HAP-1 (cell line): ENCODE measurements around the gene PCMTD2.

Experiments
- DNase-seq, 2 experiments: peaks; one replicate each; pipeline ENCODE4 v3.0.0-alpha.2; 2016 to 2020; ENCODE audit warnings: low spot score in 2 of 2
- H3K27me3 ChIP-seq: fragments of 250-450 bp; sonication (Bioruptor Pico); 2 replicates; pipeline ENCODE4 v1.5.1; 2020; ENCODE audit warnings: low read depth, mild to moderate bottlenecking, moderate library complexity
- H3K36me3 ChIP-seq: fragments of 250-450 bp; sonication (Bioruptor Pico); replicated peaks from 2 replicates; pipeline ENCODE4 v1.5.1; 2020; ENCODE audit warnings: mild to moderate bottlenecking
- H3K4me1 ChIP-seq: fragments of 250-450 bp; sonication (Bioruptor Pico); 2 replicates; pipeline ENCODE4 v1.5.1; 2020; ENCODE audit warnings: mild to moderate bottlenecking
- H3K4me3 ChIP-seq: fragments of 250-450 bp; sonication (Bioruptor Pico); 2 replicates; pipeline ENCODE4 v1.5.1; 2020; ENCODE audit warnings: mild to moderate bottlenecking, moderate library complexity
- H3K9me3 ChIP-seq: fragments of 250-450 bp; sonication (Bioruptor Pico); 2 replicates; pipeline ENCODE4 v1.5.1; 2020; ENCODE audit warnings: mild to moderate bottlenecking, moderate library complexity
- in situ Hi-C: fragments of 300-500 bp; cut with MboI; formaldehyde crosslinking; loops from 3 replicates; pipeline ENCODE4 v1.14.3; 2020; ENCODE audit warnings: low sequenced_read_pairs, inconsistent platforms, mixed read lengths

Gene PCMTD2

DNA sequence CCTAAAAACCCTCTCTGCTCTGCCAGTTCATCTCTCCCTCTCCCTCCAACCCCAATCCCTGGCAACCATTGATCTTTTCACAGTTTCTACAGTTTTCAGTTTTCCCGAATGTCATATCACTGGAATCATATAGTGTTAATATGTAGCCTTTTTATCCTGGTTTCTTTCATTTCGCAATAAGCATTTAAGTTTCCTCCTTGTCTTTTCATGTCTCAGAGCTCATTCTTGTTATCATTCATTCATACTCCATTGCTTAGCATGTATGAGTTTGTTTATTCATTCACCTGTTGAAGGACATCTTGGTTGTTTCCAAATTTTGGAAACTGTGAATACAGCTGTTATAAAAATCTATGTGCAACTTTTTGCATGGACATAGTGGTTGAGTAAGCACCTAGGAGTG is 5.5 kb upstream of the PCMTD2 start:
- no peak for DNase-seq
- Histone ChIP-seq H3K4me1 (peaks cover 1% of the 10 kb centered on the region; the same call in 1 of the 2 replicates), H3K4me3 (no peak overlapping the region), H3K9me3 (no peaks in the 10 kb centered on the region), H3K27me3 (peaks cover 39% of the 10 kb centered on the region), H3K36me3 (no peaks in the 10 kb centered on the region)
- in situ Hi-C loops, result no loop called here

DNA sequence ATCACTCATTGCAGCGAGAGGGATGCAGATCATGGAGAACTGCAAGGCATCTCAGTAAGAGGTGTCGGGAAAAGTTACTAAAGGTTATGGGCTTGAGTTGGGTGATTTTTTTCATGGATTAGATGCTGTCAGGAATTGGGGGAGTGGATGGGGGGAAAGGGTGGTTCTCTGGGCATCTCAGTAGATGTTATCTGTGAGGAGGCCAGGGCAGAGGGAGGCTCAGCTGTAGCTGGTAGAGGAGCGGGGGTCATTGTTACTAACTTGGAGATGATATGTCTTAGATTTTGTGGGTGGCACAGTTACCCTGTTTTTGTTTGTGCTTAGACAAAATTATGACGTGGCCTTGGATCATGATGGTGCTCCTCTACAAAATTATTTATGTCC is 2.6 kb upstream of the PCMTD2 start:
- H3K4me1 ChIP-seq, result peaks cover 4% of the 10 kb centered on the region
- H3K36me3 ChIP-seq, result no peaks in the 10 kb centered on the region
- no peaks in the 10 kb centered on the region for H3K9me3 ChIP-seq
- in situ Hi-C loops, result no loop called here
- H3K27me3 ChIP-seq, result peaks cover 25% of the 10 kb centered on the region
- DNase-seq, result no peak
- H3K4me3 ChIP-seq, result no peak overlapping the region

DNA sequence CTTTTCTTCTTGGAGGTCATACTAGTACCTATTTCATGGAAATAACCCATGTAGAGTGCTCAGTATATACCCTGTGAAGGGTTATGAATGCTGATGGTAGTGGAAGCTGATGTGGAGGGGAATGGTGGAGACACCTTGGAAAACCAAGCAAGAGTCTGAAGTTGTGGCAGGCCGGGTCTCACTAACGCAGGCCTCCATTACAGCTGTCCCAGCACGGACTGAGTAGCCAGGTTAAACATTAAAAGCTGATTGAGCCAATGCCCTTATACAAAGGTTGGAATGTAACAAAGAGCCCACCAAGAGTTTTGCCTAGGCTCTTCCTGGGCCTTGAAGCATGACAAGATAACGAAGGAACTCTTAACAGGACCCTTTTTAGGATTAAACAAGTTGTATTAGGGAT is 2.1 kb upstream of the PCMTD2 start:
- Histone ChIP-seq H3K4me1 (peaks cover 4% of the 10 kb centered on the region), H3K4me3 (no peak overlapping the region)
- DNase-seq, result no peak

DNA sequence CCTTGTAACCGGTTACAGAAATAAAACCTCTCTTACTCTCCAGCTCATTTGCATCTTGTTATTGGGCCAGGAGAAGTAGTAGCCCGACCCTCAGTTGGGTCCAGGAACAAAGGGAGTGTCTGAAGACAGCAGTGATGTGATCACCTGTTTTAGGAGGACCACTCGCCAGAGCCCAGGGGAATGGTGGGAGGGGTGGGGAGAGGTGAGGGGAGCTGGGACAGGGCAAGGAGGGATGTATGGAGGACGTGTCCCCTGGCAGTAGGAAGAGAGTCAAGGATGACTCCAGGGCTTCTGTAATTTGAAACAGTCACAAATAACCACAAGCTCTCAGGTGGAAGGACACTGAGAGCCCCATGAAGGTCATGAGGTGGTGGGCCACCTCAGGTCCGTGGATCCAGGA is 1.4 kb upstream of the PCMTD2 start:
- Histone ChIP-seq H3K36me3 (no peaks in the 10 kb centered on the region), H3K4me3 (no peak overlapping the region), H3K9me3 (no peaks in the 10 kb centered on the region), H3K4me1 (peaks cover 10% of the 10 kb centered on the region), H3K27me3 (peaks cover 17% of the 10 kb centered on the region)
- DNase-seq, result no peak
- in situ Hi-C loops, result no loop called here

More for the DNA sequence above, 2.1 kb upstream of the PCMTD2 start:
- no peaks in the 10 kb centered on the region for H3K36me3 ChIP-seq
- in situ Hi-C loops, result no loop called here
- no peaks in the 10 kb centered on the region for H3K9me3 ChIP-seq
- peaks cover 23% of the 10 kb centered on the region for H3K27me3 ChIP-seq

DNA sequence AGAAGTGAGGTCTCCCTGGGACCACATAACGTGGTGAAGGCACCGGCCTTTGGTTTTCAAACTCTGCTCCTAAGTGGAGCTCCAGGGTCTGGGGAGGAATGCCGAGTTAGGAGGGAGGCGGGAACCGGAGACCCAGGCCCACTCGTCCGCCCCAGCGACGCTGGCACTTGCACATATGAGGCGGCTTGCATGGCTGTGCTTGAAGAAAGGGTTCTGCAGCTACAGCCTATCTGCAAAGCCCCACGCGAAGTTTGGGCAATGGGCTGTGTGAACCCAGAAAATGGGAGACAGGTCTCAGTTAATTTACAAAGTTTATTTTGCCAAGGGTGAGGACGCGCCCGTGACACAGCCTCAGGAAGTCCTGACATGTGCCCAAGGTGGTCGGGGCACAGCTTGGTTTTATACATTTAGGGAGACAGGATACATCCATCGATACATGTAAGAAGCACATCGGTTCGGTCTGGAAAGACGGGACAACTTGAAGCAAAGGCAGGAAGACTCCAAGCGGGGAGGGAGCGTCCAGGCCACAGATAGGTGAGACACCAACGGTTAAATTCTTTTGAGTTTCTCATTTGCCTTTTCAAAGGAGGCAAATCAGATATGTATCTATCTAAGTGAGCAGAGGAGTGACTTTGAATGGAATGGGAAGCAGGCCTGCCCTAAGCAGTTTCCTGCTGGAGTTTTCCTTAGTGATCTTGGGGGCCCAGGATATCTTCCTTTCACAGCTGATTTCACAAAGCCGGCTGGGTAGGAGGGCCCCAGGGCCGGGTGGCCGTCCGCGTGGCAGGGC is 782 bp upstream of the PCMTD2 start:
- no peaks in the 10 kb centered on the region for H3K9me3 ChIP-seq
- H3K36me3 ChIP-seq, result no peaks in the 10 kb centered on the region

DNA sequence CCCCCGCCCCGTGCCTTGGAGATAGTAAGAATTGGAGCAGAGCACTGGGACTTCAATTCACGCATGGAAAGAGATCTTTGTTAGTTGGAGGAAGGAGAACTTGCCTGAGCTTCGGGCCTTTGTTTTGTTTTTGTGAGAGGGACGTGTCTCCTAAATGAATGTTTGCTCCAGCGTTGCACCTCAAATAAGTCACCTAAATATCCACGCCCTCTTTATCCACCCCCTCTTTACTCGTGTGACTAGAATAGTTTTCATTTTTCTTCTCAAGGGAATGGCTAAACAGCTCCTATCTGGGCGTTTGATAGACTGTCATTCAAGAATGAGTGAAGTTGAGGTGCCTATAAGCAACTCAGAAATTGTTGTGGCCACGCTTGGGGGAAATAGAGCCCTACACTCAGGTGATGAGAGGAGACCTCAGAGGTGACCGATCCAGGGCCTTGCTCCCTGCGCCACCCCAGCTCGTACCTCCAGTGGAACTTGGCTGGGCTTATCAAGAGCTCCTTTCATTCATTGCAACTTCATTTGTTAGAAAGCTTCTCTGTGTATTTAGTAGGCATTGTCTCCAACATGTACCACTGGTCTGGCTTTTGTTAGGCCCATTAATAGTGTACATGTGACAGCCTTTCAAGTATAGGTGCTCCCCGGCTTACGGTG is 861 bp downstream of the PCMTD2 start:
- Histone ChIP-seq H3K9me3 (no peaks in the 10 kb centered on the region), H3K4me3 (peak overlapping the region; percentile 64), H3K4me1 (peaks cover 10% of the 10 kb centered on the region), H3K36me3 (no peaks in the 10 kb centered on the region), H3K27me3 (no peaks in the 10 kb centered on the region)
- DNase-seq, result no peak
- in situ Hi-C loops, result no loop called here

More for the DNA sequence above, 782 bp upstream of the PCMTD2 start:
- H3K27me3 ChIP-seq, result peaks cover 13% of the 10 kb centered on the region
- H3K4me1 ChIP-seq, result peaks cover 10% of the 10 kb centered on the region
- in situ Hi-C loops, result no loop called here
- H3K4me3 ChIP-seq, result peak overlapping the region; percentile 64
- no peak for DNase-seq

DNA sequence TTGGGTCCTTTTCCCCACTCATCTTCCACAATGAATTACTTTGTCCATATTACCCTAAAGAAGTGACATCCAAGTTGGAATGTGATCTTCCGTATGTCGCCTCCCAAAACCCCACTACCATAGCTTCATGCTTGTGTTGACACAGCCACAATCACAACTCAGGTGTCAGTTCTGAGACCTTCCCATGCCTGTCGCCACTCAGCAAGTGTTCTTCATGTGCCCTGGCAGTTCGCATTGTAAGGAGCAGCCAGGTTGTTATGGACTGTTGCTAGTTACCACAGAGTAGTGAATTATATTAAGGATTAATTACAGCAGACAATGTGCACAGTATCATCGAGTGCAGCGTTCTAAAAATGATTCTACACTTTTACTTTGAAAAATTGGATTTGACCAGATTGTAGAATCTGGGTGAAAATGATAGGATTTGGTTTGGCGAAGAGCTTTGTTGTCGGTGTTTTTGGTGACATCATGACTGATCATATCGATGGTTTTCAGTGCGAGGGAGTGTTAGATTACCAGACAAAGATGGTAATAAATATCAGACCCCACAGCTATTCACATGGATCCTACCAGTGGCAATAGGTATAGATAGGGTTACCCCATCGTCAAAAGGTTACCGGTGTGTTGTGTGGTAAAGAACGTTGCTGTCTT is 1.7 kb downstream of the PCMTD2 start:
- no peaks in the 10 kb centered on the region for H3K36me3 ChIP-seq
- DNase-seq, result no peak
- no peaks in the 10 kb centered on the region for H3K27me3 ChIP-seq
- no peak overlapping the region for H3K4me3 ChIP-seq
- in situ Hi-C loops, result no loop called here
- H3K9me3 ChIP-seq, result no peaks in the 10 kb centered on the region
- H3K4me1 ChIP-seq, result peaks cover 10% of the 10 kb centered on the region

DNA sequence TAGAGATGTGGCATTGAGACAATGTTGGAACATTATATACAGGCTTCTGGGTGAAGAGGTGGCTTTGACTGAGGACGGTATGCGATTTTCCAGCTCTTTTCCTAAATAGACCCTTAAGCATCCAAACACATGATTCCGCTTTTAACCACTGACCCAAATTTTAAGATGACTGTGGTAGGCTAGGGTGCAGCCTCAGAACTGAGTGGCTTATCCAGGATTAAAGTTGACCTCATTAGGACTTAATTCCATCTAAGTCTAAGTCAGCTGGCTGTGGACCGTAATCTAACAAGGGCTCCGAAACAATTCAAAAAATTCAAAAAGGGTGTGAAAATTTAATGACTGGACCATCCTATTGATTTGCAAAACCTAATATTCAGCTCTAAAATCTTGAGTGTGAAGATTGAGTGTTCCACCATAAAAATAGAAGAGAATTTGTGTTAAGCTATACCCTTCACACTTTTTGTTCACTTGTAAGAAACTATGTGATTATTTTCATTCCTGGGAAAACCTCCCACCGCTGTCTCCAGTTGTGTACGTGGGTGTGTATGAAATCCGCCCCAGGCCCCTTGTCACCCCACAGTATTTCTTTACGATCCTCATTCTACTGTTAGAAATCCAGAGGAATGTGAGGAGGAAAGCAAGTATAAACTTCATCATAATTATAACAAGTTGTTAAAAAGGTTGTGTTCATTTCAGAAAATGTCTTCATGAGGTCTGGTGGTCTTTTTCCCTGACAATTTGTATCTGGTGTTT is 2.7 kb downstream of the PCMTD2 start:
- DNase-seq, result no peak
- Histone ChIP-seq H3K36me3 (no peaks in the 10 kb centered on the region), H3K4me1 (peaks cover 10% of the 10 kb centered on the region), H3K9me3 (no peaks in the 10 kb centered on the region), H3K4me3 (no peak overlapping the region), H3K27me3 (no peaks in the 10 kb centered on the region)
- in situ Hi-C loops, result no loop called here

DNA sequence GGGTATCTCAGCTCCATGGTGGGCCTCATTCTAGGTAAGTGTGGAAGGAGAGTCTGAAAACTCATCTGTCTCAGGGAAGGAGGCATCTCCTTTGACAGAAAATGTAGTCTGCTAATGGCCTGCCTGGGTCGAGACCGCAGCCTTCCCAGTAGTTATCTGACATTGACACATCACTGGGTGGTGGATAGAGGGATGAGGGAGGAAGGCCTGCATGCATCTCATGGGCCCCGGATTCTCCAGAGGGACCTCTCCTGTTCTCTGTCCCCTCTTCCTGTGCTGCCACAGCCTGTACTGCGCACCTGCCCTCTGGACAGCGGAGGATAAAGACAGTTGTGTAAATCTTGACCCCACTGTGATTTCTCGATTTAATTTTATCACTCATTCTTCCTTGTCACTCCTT is 4.7 kb downstream of the PCMTD2 start:
- Histone ChIP-seq H3K36me3 (no peaks in the 10 kb centered on the region; the same call in 1 of the 2 replicates), H3K27me3 (no peaks in the 10 kb centered on the region), H3K9me3 (no peaks in the 10 kb centered on the region), H3K4me1 (peaks cover 7% of the 10 kb centered on the region), H3K4me3 (no peak overlapping the region)
- DNase-seq, result no peak
- in situ Hi-C loops, result no loop called here

DNA sequence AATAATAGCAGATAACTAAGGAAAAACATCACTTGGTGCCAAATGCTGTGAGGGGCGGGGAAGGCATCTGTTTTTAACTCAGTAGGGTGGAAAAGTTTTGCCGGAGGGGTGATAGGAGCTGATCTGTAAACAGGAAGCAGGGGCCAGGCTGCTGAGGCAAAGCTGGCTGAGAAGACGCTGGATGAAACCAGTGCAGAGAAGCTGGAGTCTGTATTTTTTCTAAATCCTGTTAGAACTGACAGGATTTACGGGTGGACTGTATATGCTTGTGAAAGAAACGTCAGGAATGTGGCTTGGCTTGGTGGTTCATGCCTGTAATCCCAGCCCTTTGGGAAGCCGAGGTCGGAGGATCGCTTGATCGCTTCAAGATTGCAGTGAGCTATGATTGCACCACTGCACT is 5.6 kb downstream of the PCMTD2 start:
- H3K36me3 ChIP-seq, result no peaks in the 10 kb centered on the region; the same call in 1 of the 2 replicates
- H3K4me3 ChIP-seq, result no peak overlapping the region
- H3K4me1 ChIP-seq, result peaks cover 7% of the 10 kb centered on the region
- H3K9me3 ChIP-seq, result no peaks in the 10 kb centered on the region
- DNase-seq, result no peak
- in situ Hi-C loops, result no loop called here
- no peaks in the 10 kb centered on the region for H3K27me3 ChIP-seq

DNA sequence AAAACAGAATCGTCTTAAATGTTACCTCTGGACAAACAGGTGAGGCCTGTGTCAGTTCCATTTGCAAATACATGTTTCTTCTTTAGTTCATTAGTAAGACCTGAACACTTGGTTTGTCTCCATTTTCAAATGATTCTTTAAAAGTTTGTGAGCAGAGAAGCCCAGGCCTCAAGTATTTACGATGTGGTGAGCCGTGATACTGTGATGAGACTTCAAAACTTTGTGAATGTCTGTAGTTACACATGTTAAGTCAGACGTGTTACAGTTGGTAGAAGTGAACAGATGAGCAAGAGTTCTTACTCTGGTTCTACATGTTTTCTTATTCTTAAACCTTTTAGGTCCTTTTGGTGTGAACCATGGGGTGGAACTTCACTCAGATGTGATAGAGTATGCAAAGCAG is 8.5 kb downstream of the PCMTD2 start:
- in situ Hi-C loops, result no loop called here
- Histone ChIP-seq H3K27me3 (no peaks in the 10 kb centered on the region), H3K36me3 (no peaks in the 10 kb centered on the region; the same call in none of the 2 replicates), H3K4me1 (peaks cover under 1% of the 10 kb centered on the region), H3K4me3 (no peak overlapping the region), H3K9me3 (no peaks in the 10 kb centered on the region)
- no peak for DNase-seq

DNA sequence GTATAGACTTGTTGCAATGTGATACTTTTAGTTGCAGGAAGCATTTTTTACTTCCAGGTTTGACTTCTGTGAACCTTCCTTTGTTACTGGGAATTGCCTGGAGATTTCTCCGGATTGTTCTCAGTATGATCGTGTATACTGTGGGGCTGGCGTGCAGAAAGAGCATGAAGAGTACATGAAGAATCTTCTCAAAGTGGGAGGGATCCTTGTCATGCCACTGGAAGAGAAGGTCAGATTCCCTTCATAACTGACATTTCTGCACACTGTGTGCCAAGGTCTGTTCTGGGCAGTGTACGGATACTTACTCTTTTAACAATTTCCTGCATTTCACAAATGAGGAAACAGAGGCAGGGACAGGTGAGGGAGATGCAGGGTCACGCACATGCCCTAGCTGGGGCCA is 9.7 kb downstream of the PCMTD2 start:
- H3K36me3 ChIP-seq, result no peaks in the 10 kb centered on the region; the same call in none of the 2 replicates
- H3K4me3 ChIP-seq, result no peak overlapping the region
- H3K27me3 ChIP-seq, result no peaks in the 10 kb centered on the region
- in situ Hi-C loops, result no loop called here
- no peaks in the 10 kb centered on the region for H3K9me3 ChIP-seq
- H3K4me1 ChIP-seq, result no peaks in the 10 kb centered on the region
- DNase-seq, result no peak

DNA sequence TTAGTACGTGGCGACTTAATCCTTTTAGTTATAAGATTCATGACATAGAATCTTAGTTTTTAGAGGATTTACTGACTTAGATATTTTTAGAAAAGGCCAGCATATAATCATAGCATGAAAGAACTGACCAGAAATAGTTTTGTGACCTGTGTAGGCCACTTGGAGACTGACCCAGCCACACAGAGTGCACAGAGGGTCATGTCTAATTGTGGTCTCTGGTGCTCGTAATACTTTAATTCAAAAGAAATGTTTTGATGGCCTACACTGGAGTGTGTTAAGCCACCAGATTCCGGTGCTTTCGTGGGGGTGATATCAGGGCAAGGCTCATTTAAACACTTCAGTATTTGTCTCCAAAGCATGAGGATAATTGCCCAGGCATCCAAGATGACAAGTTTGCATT is 11.4 kb downstream of the PCMTD2 start:
- DNase-seq, result no peak
- no peaks in the 10 kb centered on the region for H3K9me3 ChIP-seq
- H3K27me3 ChIP-seq, result no peaks in the 10 kb centered on the region
- no peaks in the 10 kb centered on the region; the same call in none of the 2 replicates for H3K36me3 ChIP-seq
- no peak overlapping the region for H3K4me3 ChIP-seq
- in situ Hi-C loops, result no loop called here
- no peaks in the 10 kb centered on the region for H3K4me1 ChIP-seq
